Effector memory CD4-positive, alpha-beta T cell (primary cell): ENCODE results near the gene FRY.

ENCODE experiments used
- DNase-seq, 3 donors: peaks; one replicate each; pipeline ENCODE4 v3.0.0-alpha.2; 2020
- H3K27ac ChIP-seq: 2 replicates; pipeline ENCODE4 v1.7.0; 2013; ENCODE audit warnings: mild to moderate bottlenecking, low read length, moderate library complexity; ENCODE audit not compliant: insufficient read depth, poor library complexity, severe bottlenecking
- H3K27me3 ChIP-seq: replicated peaks from 2 replicates; pipeline ENCODE4 v1.7.0; 2013; ENCODE audit warnings: mild to moderate bottlenecking, low read length; ENCODE audit not compliant: insufficient read depth, control insufficient read depth, poor library complexity, severe bottlenecking
- H3K36me3 ChIP-seq: 2 replicates; pipeline ENCODE4 v1.7.0; 2013; ENCODE audit warnings: mild to moderate bottlenecking, low read length, moderate library complexity; ENCODE audit not compliant: control insufficient read depth, insufficient read depth
- H3K4me1 ChIP-seq: 2 replicates; pipeline ENCODE4 v1.7.0; 2013; ENCODE audit warnings: low read length, mild to moderate bottlenecking; ENCODE audit not compliant: control insufficient read depth, insufficient read depth, poor library complexity, severe bottlenecking
- H3K4me3 ChIP-seq: 2 replicates; pipeline ENCODE4 v1.7.0; 2013; ENCODE audit warnings: low read length, low read depth, mild to moderate bottlenecking; ENCODE audit not compliant: insufficient read depth, poor library complexity, severe bottlenecking
- H3K9me3 ChIP-seq: 2 replicates; pipeline ENCODE4 v1.7.0; 2013; ENCODE audit warnings: mild to moderate bottlenecking, low read length, moderate library complexity; ENCODE audit not compliant: control insufficient read depth

Gene FRY

DNA sequence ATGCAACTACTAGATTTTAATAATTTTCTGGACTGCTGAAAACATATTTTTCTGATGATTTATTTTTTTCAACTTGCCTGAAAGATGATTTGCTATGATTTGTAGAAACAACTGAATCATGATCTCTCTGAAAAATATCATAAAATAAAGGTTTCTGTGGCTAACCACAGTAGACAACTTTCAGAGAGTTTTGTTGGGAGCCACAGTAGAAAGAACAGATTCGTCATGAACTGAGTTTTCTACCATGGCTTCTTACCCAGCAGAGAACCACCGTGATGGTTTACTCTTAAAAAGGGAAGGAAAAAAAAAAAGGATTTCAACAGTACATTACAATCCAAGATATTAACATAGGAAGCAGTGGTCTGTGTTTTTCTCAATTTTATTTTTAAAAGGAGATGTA, 265.6 kb downstream of the FRY start:
- no peaks in the 10 kb centered on the region for H3K36me3 ChIP-seq
- no peak overlapping the region for H3K27ac ChIP-seq
- no peak for DNase-seq
- no peaks in the 10 kb centered on the region for H3K27me3 ChIP-seq
- no peaks in the 10 kb centered on the region for H3K9me3 ChIP-seq
- no peaks in the 10 kb centered on the region for H3K4me1 ChIP-seq
- no peak overlapping the region for H3K4me3 ChIP-seq

DNA sequence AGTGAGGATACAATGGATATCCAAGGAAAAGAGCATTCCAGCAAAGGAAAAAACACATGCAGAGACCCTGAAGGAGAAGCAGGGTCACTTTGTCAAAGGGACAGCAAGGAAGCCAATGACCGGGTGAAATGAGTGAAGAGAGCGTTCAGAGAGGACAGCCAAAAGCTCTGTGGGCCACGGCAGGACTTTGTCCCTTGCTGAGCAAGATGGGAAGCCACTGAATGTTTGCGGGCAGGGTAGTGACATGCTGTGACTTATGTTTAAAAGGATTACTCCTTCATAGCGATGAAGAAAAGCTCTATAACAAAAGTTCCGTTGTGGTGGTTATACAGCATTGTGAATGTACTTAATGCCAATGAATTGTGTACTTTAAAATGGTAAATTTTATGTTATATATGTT, 267.1 kb downstream of the FRY start:
- H3K9me3 ChIP-seq = no peaks in the 10 kb centered on the region
- H3K27me3 ChIP-seq = no peaks in the 10 kb centered on the region
- H3K4me1 ChIP-seq = no peaks in the 10 kb centered on the region
- H3K36me3 ChIP-seq = no peaks in the 10 kb centered on the region
- no peak overlapping the region for H3K27ac ChIP-seq
- H3K4me3 ChIP-seq = no peak overlapping the region
- DNase-seq = no peak

DNA sequence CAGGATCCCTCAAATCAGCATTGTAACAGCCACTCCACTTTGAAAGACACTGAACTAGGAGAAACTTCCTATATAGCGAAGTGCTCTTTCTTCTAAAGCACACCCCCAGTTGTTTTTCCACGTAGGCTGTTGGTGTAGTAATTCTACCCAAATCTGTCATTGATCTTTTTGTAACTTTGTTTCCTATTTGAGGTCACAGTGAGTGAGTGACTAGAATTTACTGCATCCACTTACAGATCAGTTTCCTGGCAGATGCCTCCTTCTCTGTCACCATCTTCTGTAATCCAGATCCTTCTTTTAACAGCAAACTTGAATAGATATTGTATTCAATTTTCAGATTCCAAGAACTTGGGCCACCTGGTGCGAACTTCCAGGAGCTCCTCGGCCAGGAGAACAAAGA, 268.3 kb downstream of the FRY start:
- Histone ChIP-seq H3K4me1 (no peaks in the 10 kb centered on the region), H3K27me3 (no peaks in the 10 kb centered on the region), H3K9me3 (no peaks in the 10 kb centered on the region), H3K27ac (no peak overlapping the region), H3K36me3 (no peaks in the 10 kb centered on the region), H3K4me3 (no peak overlapping the region)
- DNase-seq = no peak

DNA sequence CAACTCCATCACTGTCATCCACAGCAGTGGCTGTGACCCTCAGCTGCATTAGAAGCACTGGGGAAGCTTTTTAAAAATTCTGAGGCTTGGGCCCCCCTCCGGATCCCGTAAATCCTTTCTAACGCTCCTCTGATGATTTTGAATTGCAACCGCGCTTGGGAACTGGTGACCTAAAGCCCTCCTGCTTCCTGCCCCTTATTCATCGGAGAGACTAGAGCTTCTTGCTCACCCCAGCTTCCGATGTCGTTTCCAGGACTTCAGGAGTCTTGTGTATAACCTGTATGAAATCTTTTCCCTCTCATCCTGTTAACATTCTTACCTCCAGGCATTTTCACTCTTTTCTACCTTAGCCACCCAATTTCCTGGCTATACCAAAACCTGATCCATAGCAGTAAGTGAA, 268.8 kb downstream of the FRY start:
- no peaks in the 10 kb centered on the region for H3K9me3 ChIP-seq
- H3K4me3 ChIP-seq = no peak overlapping the region
- no peak for DNase-seq
- no peaks in the 10 kb centered on the region for H3K36me3 ChIP-seq
- H3K27ac ChIP-seq = no peak overlapping the region
- no peaks in the 10 kb centered on the region for H3K27me3 ChIP-seq
- H3K4me1 ChIP-seq = no peaks in the 10 kb centered on the region

DNA sequence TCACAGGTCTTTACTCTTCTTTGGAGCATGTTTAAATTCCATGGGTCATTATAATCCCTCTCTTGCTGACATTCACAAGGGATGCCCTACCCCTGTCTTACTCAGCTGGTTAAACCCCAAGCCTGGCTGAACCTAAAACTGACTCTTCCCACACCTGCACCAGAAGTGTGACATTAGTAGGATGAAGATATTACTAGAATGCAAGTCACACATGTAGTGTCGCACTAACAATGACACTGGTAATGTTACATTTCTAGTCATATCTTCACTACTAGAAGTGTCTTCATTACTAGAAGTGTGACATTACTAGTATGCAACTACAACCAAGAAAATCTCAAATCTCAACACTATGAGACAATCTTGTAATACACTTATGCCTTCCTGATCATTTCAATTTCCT, 269.3 kb downstream of the FRY start:
- no peaks in the 10 kb centered on the region for H3K27me3 ChIP-seq
- H3K9me3 ChIP-seq = no peaks in the 10 kb centered on the region
- H3K4me3 ChIP-seq = no peak overlapping the region
- no peak overlapping the region for H3K27ac ChIP-seq
- H3K4me1 ChIP-seq = no peaks in the 10 kb centered on the region
- no peaks in the 10 kb centered on the region for H3K36me3 ChIP-seq
- DNase-seq = no peak

DNA sequence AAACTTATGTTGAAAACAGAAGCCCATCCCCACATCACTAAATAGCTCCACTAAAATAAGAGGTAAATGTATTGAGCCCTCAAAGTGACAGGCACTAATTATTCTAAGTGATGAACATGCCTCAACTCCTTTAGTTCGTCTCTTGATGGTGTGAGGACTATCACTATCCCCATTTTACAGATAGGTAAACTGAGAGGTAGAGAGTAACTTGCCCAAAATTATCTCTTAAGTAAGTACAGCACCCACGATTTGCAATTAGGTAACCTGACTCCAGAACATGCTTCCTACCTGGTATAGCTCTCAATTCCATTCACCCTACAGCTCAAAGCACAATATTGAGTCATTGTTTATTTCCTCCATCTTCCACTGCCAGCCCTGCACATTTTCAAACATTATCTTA, 270.9 kb downstream of the FRY start:
- Histone ChIP-seq H3K4me1 (no peaks in the 10 kb centered on the region), H3K36me3 (no peaks in the 10 kb centered on the region), H3K27ac (no peak overlapping the region), H3K4me3 (no peak overlapping the region), H3K27me3 (no peaks in the 10 kb centered on the region), H3K9me3 (no peaks in the 10 kb centered on the region)
- DNase-seq = no peak

DNA sequence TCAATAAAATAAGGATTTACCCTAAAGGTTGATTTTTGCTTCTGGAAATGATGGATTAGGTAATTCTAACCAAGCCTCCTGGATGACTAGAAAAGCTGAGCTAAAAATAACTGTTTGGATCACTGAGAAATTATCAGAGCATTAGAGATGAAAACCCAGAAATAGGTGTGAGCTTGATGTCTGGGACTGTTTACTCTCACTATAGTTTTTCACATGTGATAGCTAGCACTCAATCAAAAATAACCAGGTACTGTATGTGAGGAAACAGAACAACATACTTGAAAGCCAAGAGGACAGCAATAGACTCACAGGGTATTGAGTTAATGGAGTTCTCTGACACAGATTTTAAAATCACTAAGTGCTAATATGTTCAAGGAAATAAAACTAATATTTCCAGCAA, 274.1 kb downstream of the FRY start:
- Histone ChIP-seq H3K27ac (no peak overlapping the region), H3K9me3 (no peaks in the 10 kb centered on the region), H3K27me3 (no peaks in the 10 kb centered on the region), H3K36me3 (no peaks in the 10 kb centered on the region), H3K4me1 (no peaks in the 10 kb centered on the region), H3K4me3 (no peak overlapping the region)
- DNase-seq = no peak

DNA sequence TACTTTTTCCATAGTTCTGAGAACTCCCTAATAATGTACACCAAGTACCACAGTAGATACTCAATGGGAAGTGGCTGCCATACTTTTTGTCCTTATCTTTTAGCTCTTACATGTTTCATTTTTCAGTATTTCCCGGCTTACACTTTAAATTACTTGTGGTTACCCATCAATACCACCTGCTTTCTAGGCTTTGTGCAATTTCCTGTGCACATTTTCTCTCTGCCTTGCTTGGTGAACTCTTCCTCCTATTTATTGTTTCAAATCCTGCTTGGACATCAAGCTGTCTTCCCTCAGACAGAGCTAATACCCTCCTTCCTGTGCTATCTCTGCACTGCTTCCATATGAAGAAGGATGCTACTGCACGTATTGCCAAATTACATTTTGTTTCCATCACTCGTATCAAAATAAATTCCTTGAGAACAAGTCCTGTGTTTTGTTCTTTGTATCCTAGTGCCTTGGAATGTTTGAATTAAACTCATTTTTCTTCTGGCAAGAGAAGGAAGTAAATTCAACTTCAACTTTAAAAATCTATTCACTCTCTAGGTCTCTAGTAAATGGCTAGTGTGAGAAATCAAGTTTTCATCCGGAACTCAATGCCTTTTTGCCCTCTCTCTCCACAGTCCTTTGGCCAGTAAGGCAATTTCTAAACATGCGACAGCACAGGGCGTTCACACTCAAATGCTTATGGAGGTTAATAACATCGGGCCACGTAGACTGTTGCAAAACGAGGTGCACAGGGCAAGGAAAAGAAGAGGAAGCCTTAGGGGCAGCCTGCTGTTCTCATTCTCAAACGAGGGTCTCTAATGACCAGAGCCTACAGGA, 277.9 kb downstream of the FRY start:
- DNase-seq = no peak
- H3K4me3 ChIP-seq = no peak overlapping the region
- no peak overlapping the region for H3K27ac ChIP-seq

DNA sequence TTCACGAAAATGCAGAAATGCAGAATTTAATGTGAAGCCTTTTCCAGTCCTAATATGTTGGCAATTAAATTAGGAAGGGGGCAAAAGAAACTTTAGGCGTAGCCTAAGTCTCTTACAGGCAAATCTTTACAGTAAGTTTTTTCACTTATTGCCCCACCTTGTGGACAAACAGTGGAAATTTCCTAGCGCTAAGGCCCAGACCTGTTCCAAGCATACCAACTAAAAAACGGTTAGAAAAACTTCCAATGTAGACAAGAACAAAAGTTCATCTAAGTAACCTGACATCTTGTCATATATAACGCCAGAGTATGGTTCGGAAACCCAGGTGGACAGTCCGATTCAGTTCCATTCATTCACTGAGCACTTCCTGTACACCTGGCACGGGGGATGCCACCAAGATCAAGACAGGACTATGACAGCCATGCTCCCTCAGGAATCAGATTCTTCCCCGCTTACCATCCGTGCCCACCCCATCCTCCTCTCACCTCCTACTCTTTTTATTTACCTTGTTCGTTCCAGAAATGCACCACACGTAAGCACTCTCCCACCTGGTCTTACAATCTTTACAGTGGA, 278.6 kb downstream of the FRY start:
- Histone ChIP-seq H3K9me3 (no peaks in the 10 kb centered on the region), H3K4me1 (no peaks in the 10 kb centered on the region), H3K4me3 (no peak overlapping the region), H3K27ac (no peak overlapping the region), H3K27me3 (no peaks in the 10 kb centered on the region), H3K36me3 (no peaks in the 10 kb centered on the region)
- no peak for DNase-seq

More for the DNA sequence above, 277.9 kb downstream of the FRY start:
- H3K9me3 ChIP-seq = no peaks in the 10 kb centered on the region
- no peaks in the 10 kb centered on the region for H3K4me1 ChIP-seq
- no peaks in the 10 kb centered on the region for H3K36me3 ChIP-seq
- H3K27me3 ChIP-seq = no peaks in the 10 kb centered on the region

DNA sequence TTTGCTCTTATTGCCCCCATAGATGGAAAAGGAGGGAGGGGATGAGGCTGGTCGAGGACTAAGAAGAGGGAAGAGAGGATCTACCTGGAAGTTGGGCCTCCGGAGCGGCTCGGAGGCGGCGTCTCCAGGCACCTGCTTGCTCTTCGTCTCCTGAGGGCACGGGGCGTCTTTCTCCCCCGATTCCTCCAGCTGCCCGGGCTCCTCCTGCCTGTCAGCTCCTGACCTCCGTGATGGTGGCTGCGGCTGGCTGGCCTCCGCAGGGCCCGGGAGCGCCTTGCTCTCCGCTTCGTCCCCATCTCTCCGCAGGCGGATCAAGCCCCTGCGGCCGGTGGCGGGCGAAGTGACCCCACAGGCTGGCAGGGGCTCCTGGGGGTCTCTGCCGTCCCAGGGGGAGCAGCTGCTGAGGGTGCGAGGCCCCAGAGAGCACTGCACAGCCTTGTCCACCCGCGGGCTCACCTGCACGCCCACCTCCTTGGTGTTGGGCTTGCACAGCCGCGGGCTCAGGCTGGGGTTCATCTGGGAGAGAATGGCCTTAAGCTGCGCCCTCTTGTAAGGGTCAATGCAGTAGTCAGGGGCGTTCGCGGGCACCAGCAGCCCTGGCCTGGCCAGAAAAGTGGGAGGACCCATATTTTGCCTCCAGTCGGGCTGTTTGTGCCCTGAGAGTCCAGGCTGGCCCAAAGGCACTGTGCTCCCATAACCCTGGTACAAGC, 279.8 kb downstream of the FRY start:
- Histone ChIP-seq H3K27ac (no peak overlapping the region), H3K36me3 (no peaks in the 10 kb centered on the region), H3K27me3 (no peaks in the 10 kb centered on the region), H3K4me1 (no peaks in the 10 kb centered on the region), H3K4me3 (no peak overlapping the region), H3K9me3 (no peaks in the 10 kb centered on the region)
- no peak for DNase-seq
